Fibroblast of lung (primary cell): Measurements from ENCODE around the gene STAM2. TPM values are rescaled to one million over a fixed set of nuclear protein-coding genes. Genes with fewer than 3 reads are reported as not detected.
"Not testable (repeated sequence)": the region's sequence is repeated elsewhere in the genome, so short reads cannot be mapped to it uniquely, and the experiment has no call there.

Experiments
- DNase-seq, 2 donors: peaks; one replicate each; pipeline versions ENCODE4 v3.0.0 to v3.0.0-alpha.2; 2010; ENCODE audit warnings: low read depth in 2 of 2
- H2AFZ ChIP-seq: 2 replicates; pipeline ENCODE4 v1.5.1; 2012; ENCODE audit warnings: low read length, control low read depth, inconsistent platforms
- H3K27ac ChIP-seq: 2 replicates; pipeline ENCODE4 v1.5.1; 2011; ENCODE audit warnings: low read length, control low read depth; ENCODE audit not compliant: insufficient read depth
- H3K27me3 ChIP-seq: 2 replicates; pipeline ENCODE4 v1.5.1; 2011; ENCODE audit warnings: mild to moderate bottlenecking, low read length; ENCODE audit not compliant: control insufficient read depth, insufficient read depth
- H3K36me3 ChIP-seq: 2 replicates; pipeline ENCODE4 v1.5.1; 2011; ENCODE audit warnings: low read length; ENCODE audit not compliant: control insufficient read depth, insufficient read depth
- H3K4me1 ChIP-seq: 2 replicates; pipeline ENCODE4 v1.5.1; 2011; ENCODE audit warnings: low read length; ENCODE audit not compliant: control insufficient read depth, insufficient read depth; ENCODE audit errors: extremely low read depth
- H3K4me2 ChIP-seq: 2 replicates; pipeline ENCODE4 v1.5.1; 2011; ENCODE audit warnings: low read length, control low read depth; ENCODE audit not compliant: insufficient read depth; ENCODE audit errors: extremely low read depth
- H3K4me3 ChIP-seq, 4 experiments: fragments of 200-600 bp in 1 of 4; sonication (generic) in 1 of 4; replicated peaks in 1 of 4; 2 replicates each; pipeline ENCODE4 v1.5.1; 2011 to 2016; ENCODE audit warnings: low read length in 4 of 4, low read depth in 3 of 4, mild to moderate bottlenecking in 3 of 4, control low read depth in 2 of 4, inconsistent platforms in 1 of 4, mixed read lengths in 1 of 4; ENCODE audit not compliant: insufficient read depth in 1 of 4; ENCODE audit errors: control extremely low read depth in 1 of 4
- H3K79me2 ChIP-seq: 2 replicates; pipeline ENCODE4 v1.5.1; 2012; ENCODE audit warnings: mild to moderate bottlenecking, low read length, inconsistent platforms; ENCODE audit not compliant: control insufficient read depth, insufficient read depth
- H3K9ac ChIP-seq: 2 replicates; pipeline ENCODE4 v1.5.1; 2011; ENCODE audit warnings: mild to moderate bottlenecking, low read length, control low read depth; ENCODE audit not compliant: insufficient read depth
- H3K9me3 ChIP-seq: 2 replicates; pipeline ENCODE4 v1.5.1; 2012; ENCODE audit warnings: low read depth, low read length; ENCODE audit not compliant: control insufficient read depth, insufficient read depth
- H4K20me1 ChIP-seq: 2 replicates; pipeline ENCODE4 v1.5.1; 2011; ENCODE audit warnings: low read length; ENCODE audit not compliant: control insufficient read depth, insufficient read depth; ENCODE audit errors: extremely low read depth
- EZH2 ChIP-seq: IDR thresholded peaks from 2 replicates; pipeline ENCODE4 v1.5.1; 2012; ENCODE audit warnings: low read length, control low read depth, mild to moderate bottlenecking; ENCODE audit errors: missing control alignments
- polyA plus RNA-seq, 2 donors: library from polyadenylated mRNA; depleted of rRNA in 1 of 2; stranded (reverse) in 1 of 2; unstranded in 1 of 2; fragments of >200 nt; gene quantifications; 2 replicates each; pipeline ENCODE4 v1.2.1, GENCODE V29; 2011 to 2012; ENCODE audit warnings: missing spikeins in 1 of 2
- total RNA-seq: library from RNA; depleted of rRNA; stranded (reverse); fragments of >200 nt; gene quantifications from 2 replicates; pipeline ENCODE4 v1.2.1, GENCODE V29; 2014
- TF ChIP-seq, protein P1 (sequence below), 2 donors: IDR thresholded peaks in 1 of 2; conservative IDR thresholded peaks in 1 of 2; 1 replicate in 1 of 2; 2 replicates in 1 of 2; pipeline ENCODE4 v1.5.1; 2011 to 2012; ENCODE audit warnings: low read length in 2 of 2, control low read depth in 1 of 2, inconsistent platforms in 1 of 2, low read depth in 1 of 2, mild to moderate bottlenecking in 1 of 2

STAM2 gene
- total and polyA plus RNA-seq, 2 donors (not counting 1 experiment from before 2014, with no cell fraction given): 43.3 to 44.2 TPM

DNA sequence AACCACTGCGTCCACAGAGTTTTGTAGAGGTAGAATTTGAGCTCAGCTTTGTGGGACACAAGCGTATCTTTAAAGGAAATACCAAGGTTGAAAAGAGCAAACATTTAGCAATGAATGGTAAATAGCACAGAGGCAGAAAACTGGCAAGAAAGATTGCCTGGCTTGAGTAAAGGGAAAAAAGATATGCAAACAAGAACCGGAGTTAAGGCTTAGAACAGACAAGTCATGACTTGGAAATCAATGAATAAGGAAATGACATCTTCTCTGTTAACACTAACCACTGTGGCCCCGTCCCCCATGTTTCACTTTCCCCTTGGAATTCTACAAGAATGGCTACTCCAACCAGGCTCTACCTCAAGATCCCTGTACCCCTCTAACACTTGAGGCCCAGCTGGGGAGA is 3.8 kb downstream of the STAM2 start:
- Histone ChIP-seq H3K79me2 (peaks cover 64% of the 10 kb centered on the region), H4K20me1 (peaks cover 2% of the 10 kb centered on the region), H3K36me3 (no peaks in the 10 kb centered on the region), H3K4me3 (peak overlapping the region in 1 of 4 experiments; percentile 29), H3K4me2 (no peak overlapping the region), H2AFZ (no peak overlapping the region), H3K27me3 (no peaks in the 10 kb centered on the region), H3K4me1 (peaks cover 3% of the 10 kb centered on the region), H3K9ac (no peak overlapping the region), H3K27ac (no peak overlapping the region), H3K9me3 (no peaks in the 10 kb centered on the region)
- TF ChIP-seq, protein P1, sequence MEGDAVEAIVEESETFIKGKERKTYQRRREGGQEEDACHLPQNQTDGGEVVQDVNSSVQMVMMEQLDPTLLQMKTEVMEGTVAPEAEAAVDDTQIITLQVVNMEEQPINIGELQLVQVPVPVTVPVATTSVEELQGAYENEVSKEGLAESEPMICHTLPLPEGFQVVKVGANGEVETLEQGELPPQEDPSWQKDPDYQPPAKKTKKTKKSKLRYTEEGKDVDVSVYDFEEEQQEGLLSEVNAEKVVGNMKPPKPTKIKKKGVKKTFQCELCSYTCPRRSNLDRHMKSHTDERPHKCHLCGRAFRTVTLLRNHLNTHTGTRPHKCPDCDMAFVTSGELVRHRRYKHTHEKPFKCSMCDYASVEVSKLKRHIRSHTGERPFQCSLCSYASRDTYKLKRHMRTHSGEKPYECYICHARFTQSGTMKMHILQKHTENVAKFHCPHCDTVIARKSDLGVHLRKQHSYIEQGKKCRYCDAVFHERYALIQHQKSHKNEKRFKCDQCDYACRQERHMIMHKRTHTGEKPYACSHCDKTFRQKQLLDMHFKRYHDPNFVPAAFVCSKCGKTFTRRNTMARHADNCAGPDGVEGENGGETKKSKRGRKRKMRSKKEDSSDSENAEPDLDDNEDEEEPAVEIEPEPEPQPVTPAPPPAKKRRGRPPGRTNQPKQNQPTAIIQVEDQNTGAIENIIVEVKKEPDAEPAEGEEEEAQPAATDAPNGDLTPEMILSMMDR (conservative IDR thresholded peaks at IDR 0.05 in 1 of 2, IDR thresholded peaks at IDR 0.05 in 1 of 2; ENCODE audit: low read depth in 1 of 2, low read length in 2 of 2): no peak
- TF ChIP-seq EZH2: no peak
- DNase-seq: peak in 1 of 2 donors; percentile 54

DNA sequence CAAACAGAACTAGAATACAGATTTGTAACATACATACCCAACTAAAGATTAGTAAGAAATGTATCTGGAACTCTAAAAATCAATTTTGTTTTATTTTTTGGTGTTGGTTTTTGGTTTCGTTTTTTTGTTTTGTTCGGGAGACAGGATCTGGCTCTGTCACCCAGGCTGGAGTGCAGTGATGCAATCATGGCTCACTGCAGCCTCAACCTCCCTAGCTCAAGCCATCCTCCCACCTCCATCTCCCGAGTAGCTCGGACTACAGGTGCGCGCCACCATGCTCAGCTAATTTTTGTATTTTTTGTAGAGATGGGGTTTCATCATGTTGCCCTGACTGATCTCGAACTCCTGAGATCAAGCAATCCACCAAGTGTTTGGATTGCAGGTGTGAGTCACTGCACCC is 6.4 kb downstream of the STAM2 start:
- not testable (repeated sequence) for H3K4me1 ChIP-seq, H3K9me3 ChIP-seq, H3K27me3 ChIP-seq, DNase-seq, H4K20me1 ChIP-seq, H3K9ac ChIP-seq, H3K36me3 ChIP-seq, H2AFZ ChIP-seq, H3K4me3 ChIP-seq, H3K27ac ChIP-seq
- peaks cover 77% of the 10 kb centered on the region for H3K79me2 ChIP-seq
- peak overlapping the region; percentile 45 for H3K4me2 ChIP-seq

DNA sequence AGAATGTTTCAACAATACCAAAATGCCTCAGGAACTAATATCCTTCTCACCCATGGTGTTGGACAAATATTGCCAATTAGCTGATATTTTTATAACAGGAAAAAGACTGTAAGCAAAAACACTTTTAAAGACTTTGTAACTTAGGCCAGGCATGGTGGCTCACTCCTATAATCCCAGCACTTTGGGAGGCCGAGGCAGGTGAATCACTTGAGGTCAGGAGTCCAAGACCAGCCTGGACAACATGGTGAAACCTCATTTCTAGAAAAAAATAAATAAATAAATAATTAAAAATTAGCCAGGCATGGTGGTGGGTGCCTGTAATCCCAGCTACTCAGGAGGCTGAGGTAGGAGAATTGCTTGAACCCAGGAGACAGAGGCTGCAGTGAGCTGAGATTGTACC is 8.1 kb downstream of the STAM2 start:
- H4K20me1 ChIP-seq, H2AFZ ChIP-seq, H3K4me1 ChIP-seq, H3K9me3 ChIP-seq, H3K36me3 ChIP-seq, H3K9ac ChIP-seq, H3K4me3 ChIP-seq, H3K27me3 ChIP-seq, DNase-seq: not testable (repeated sequence)
- H3K79me2 ChIP-seq: peaks cover 69% of the 10 kb centered on the region
- H3K4me2 ChIP-seq: peak overlapping the region; percentile 2
- H3K27ac ChIP-seq: peak overlapping the region; percentile 57

DNA sequence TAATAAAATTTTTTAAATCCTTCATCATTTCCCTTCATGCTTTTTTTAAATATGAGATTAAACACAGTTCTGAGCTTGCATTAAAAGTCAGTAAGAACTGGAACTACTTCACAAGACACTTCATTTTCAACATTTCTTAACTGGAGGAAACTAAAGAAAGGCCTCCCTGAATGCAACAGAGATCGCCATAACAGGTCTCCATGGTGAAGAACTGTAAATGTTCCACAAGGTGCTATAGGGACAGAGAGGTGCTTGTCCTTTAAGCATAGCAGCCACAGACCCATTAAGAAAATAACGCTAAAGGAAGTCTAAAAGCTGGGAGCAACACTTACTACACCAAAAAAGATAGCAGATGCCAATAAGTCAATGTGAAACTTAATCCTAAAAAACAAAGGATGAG is 8.5 kb downstream of the STAM2 start:
- Histone ChIP-seq H2AFZ (no peak overlapping the region), H3K79me2 (peaks cover 68% of the 10 kb centered on the region), H3K9ac (no peak overlapping the region), H4K20me1 (peaks cover 2% of the 10 kb centered on the region), H3K9me3 (no peaks in the 10 kb centered on the region), H3K27ac (peak overlapping the region; percentile 57), H3K4me3 (peak overlapping the region in 3 of 4 experiments; percentile 2 to 13 (median 4)), H3K27me3 (no peaks in the 10 kb centered on the region), H3K4me2 (peak overlapping the region; percentile 70), H3K4me1 (peaks cover 5% of the 10 kb centered on the region), H3K36me3 (no peaks in the 10 kb centered on the region)
- DNase-seq: no peak
- TF ChIP-seq, protein P1 (conservative IDR thresholded peaks at IDR 0.05 in 1 of 2, IDR thresholded peaks at IDR 0.05 in 1 of 2; ENCODE audit: low read depth in 1 of 2, low read length in 2 of 2): no peak
- no peak for TF ChIP-seq EZH2
